ENCODE data around the gene MRPL32.
A peak's percentile ranks its signal among the peaks of the same experiment; 100 is the strongest.

Gene MRPL32

DNA sequence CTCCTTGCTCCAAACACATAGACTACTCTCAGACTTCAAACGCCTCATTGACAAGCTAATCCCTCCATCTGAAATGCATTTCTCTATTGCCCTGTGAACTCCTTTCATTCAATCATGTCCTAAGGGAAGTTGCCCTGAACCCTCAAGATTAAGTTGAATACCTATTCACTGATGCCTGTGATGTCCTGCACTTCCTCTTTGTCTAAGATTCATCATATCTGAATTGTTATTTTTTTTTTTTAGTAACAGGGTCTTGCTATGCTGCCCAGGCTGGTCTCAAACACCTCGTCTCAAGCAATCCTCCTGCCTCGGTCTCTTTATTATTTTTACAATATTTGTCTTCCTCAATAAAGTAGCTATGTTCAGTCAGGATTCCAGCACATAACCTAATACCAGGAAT lies 3.4 kb upstream of the MRPL32 start:
- no peak for DNase-seq

DNA sequence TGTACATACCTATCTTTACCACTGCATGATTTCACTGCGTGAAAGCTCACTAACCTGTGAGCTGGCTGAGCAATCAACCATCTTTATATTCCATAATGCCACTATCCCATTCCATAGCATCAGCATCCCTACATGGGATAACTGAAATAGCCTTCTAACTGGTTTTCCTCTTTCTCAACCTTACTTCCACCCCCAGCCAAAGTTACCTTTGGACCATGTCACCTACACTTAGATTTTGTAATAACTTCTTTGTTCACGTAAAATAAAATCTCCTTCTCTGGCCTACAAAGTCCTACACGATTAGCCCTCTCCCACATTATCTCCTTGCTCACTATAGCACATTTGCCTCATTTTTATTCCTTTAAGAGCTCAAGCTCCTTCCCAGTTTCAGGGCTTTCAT lies 2.7 kb upstream of the MRPL32 start:
- DNase-seq: no peak

DNA sequence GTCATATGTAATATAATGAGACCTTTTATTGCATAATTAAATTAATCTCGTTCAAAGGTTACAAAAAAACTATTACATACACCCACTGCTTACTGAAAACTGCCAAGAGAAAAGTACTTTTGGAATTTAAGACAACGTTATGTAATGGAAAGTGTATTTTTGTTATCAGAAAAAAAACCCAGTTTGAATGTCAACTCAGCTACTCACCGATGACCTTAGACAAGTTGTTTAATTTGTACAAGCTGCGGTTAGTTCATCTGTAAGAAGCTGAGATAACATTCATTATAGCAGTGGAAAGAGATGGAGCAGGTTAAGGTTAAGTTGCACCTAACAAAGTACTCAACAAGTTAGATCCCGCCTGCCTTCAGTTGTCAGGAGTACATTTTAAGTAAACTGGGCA lies 1.3 kb upstream of the MRPL32 start:
- peak; percentile 17 for DNase-seq

DNA sequence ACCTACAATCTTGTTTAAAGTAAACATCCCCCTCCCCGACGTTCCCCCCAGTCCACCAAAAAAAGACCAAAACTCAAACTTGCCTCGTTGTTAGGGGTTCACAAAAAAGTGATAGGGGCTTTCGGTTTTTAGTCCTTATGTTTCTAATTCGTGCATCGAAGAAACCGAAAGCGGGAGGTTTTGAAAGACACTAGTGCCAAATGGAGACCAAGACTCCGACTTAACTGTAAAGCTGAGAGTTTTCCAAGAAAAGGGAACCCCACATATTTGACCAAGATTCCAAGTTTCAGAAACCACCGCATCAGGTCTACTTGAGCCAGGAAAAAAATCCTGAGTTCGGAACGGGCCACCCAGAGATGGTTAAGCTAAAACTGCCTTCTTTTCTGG lies 736 bp upstream of the MRPL32 start:
- DNase-seq: no peak

DNA sequence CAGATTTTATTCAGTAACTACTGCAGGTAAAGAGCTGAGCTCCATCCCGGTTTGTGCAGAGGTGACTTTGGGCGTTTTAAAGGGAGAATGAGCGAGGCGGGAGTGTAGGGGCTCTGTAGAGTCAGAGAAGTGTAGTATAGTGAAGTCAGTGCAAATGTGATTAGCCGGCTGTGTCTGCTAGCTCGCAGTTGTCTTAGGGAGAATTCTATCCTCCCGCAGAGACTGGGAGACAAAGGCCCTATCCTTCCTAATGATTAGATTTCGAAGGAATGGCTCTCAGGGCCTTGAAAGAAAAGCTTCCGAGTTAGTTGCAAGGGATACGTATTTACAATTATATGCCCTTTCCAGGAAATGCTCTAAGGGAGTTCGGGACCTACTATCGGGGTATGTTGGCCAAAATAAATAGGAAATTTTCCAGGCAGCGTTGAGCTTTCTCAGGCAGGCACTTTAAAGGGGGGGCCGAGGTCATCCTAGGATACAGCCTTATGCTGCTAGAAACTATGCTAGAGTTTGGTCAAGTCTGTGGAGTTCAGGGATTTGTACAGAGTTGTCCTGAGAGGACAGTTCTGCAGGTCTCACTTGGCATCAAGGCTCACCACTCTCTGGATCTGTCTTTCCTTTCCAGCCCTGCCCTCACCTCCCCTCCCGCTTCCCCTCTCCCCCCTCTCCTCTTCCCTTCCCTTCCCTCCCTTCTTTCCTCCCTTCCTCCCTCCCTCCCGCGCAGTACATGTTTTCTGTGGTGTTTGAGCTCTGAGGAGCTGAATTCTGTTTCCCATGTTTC lies 825 bp downstream of the MRPL32 start:
- peak; percentile 73 for DNase-seq

DNA sequence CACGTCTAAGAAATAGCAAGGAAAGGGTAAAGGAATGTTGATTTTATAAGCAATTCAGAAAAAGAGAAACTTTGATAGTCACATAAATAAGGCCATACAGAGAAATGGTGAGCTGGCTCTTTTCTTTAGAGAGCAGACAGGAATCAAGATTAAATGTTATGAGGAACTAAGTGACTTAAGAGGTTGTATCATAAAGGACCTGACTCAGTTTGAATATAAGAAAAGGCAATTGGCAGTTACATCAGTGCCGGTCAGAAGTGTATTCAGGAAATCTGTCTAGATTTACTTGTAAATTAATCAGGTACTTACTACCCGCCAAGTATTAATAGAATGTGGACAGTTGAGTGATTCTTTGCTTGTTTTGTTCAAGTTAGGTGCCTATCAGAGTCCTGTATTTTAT lies 2.1 kb downstream of the MRPL32 start:
- DNase-seq: no peak

DNA sequence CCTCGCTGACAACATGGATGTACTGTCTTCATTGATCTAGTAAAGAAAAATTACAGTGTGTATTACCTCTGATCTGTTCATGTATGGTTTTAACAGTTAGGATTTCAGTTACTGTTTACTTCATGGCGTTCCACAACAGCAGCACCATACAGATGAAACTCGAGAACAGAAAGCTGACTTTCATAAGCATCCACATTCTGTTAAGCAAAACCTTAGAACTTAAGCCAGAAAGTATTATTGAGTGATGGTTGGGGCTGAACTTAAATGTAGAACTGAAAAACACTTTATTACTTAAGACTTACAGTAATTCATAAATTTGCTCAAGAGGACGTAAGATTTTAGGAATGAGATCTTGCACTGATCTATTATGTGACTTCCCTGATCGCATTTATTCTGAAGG lies 3.7 kb downstream of the MRPL32 start:
- no peak for DNase-seq

DNA sequence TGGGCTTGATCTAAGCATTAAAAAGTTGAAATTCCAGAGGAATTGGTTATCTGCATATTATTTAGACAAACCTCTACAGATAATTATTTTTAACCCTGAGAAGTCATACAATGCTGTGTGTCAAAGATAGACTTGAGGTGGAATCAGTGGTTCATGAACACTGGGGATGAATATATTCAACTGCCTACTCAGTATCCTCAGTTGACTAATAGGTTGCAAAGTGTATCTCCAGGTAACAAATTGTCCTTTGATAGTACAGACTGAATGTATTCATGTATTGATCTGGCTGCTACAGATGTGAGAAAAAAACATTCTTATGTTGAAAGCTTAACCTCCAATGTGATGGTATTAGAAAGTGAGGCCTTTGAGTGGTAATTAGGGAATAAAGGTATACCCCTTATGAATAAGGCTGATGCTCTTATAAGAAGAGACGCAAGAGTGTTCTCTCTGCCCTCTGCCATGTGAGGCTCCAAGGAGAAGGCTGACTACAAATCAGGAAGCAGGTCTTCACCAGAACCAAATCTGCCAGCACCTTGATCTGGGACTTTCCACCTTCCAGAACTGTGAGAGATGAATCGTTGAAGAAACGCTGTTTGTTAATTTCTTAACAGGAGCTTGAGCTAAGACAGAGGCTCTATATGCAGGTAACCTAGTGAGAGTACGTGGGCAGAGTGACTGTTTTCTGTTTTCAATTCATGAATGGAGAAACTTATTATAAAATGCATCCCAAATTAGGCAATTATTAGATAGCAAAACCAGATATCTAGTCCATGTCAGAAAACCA lies 7.5 kb downstream of the MRPL32 start:
- no peak for DNase-seq

DNA sequence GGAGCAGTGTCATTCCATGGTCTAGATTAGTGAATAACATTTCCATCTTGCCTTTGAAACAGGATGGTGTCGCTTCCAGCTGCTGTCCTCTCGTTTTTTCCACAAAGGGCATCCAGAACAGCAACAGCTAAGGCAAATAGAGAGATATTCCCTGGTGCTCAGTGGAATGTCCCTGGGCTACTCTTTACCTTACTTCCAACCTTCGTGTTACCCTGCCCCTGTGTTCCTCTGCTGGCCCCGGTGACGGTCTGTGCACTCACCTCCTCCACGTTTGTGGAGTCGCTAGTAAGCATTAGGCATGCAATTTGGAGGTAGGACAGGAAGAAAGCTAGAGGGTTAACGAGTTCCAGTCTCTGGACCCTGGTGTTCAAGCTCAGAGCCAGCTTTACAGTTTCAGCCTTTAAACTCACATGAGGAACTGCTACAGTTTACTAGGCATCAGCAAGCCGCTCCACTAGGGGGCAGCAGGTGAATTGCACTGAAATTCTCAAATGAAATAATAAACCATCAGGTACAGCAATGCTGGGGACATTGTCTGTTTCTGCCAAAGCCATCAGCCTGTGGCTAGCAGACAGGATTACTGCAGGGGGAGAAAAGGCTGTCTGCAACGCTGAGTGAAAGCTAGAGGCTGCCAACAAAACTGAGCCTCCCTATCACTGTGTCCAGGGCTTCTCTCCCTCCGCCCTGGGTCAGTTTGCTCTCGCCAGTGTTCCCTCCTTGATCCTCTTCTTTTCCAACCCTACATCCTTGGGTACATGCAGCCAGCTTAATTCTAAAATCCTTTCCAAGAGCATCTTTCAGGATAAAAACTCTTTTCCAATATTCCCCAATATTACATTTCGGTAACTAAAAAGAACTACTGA lies 9.0 kb downstream of the MRPL32 start:
- DNase-seq: peak; percentile 93

DNA sequence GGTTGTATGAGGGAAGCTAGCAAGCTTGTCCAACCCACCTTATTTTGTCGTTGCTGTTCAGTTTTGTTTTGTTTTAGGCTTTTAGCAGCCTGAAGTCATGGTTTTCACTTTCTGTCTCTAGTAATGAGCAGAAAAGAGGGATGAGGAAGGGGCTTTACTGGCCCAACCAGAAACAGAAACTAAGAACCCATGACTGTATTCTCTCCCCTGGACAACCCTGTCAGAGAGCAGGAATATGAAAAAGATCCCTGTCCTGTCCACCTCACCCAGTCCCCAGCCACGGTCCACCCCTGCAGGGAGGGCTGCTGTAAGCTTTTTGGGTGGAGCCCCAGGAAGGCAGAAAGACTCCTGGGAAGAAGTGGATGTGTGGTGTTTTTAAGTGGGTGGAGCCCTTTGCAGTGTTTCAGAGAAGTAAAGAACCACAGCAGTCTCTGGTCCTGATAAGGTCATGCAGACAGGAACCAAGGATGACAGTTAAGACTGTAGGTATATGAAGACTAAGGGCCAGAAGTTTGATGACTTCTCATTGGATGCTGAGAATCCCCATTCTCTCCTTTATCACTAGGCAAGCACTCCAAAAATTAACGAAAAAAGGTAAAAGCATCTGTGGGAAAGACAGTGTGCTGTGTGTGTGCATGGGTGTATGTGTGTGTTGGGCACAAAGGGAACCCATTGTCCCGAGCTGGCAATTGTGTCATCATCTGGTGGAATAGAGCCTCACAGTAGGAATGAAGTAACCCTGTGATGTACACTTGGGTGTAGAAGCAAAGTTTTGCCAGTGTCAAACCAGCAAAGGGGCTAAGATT lies 13.8 kb downstream of the MRPL32 start:
- DNase-seq: no peak

DNA sequence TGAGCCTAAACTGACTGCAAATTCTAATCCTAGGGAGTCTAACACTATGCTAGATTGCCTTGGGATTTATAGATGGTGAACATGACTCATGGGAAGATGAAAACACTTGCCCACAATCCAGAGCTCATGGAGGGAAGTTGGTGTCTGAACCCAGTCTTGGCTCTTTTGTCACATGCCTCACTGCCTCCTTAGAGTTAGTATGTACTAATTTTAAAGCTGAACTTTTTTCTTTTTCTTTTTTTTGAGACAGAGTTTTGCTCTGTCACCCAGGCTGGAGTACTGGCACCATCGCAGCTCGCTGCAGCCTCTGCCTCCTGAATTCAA lies 14.4 kb downstream of the MRPL32 start:
- DNase-seq: no peak

DNA sequence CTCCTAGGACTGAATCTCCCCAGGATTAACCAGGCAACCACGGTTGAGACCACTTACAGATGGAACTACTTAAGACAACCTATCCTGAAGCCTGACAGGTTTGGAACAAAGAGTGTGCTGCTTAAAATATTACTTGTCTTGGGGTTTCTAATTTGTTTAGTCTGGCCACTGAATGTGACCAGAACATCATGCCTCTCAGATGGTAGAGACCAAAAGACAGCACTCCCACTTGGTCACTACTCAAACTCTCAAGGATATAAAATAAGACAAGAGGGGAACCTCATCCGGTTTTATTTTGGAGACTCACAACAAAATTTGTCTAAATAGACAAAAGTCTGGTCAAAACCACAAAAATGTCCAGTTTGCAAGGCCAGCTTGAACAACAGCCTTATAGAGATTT lies 15.3 kb downstream of the MRPL32 start:
- no peak for DNase-seq

DNA sequence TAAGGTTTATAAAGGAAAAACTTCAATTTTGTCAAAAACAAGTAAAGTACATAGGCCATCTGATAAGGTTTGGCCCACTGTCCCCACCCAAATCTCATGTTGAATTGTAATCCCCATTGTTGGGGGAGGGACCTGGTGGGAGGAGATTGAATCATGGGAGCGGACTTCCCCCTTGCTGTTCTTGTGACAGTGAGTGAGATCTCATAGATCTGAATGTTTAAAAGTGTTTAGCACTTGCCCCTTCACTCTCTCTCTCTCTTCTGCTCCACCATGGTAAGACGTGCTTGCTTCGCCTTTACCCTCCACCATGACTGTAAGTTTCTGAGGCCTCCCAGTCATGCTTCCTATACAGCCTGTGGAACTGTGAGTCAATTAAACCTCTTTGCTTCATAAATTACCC lies 18.2 kb downstream of the MRPL32 start:
- no peak for DNase-seq

DNA sequence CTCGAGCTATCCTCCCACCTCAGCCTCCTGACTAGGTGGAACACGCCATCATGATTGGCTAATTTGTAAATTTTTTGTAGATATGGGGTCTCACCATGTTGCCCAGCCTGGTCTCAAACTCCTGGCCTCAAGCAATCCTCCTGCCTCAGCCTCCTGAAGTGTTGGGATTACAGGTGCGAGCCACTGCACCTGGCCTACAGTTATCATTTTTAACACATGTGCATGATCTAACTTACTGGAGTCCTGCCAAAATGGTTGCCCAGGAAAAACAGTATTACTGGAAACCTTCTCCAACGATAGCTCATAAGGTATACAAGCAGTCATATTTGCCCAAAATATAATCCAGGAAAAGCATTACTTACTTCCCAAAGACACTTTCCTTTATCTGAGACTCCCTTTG lies 20.2 kb downstream of the MRPL32 start:
- DNase-seq: no peak

DNA sequence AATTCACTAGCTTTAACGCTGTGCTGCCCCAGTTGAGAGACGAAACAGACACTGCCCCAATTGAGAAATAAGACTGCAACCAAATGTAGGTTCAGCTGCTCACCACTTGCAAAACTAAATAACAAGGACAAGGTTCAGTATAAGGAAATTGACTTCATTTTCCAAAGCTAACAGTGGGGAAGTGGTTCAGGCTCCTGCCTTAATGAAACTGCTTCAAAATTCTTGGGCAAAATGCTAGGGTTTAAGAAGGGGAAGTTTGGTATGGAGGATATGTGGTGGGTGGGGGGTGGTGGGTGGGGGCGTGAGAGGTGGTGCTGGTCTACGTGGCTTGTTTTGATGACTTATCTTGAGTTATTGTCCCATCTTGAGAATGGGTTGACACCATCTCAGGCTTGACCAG lies 21.8 kb downstream of the MRPL32 start:
- no peak for DNase-seq

DNA sequence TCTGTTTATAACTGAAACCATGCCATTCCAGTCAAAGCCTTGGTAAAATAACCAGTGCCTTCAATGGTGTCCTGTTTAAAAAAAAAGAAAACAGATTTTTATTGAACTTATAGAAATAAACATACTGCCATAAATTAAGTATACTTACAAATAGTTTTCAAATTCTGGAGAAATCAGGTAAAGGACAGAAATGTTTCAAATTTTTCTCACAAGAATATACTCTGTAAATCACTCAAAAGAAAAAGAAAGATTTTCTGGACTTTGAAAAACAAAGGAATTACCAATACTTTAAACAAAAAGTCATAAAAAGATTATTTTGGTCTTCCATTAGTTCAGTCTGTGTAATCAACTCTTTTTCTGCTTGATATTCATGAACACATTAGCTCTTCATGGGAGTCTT lies 23.9 kb downstream of the MRPL32 start:
- DNase-seq: no peak

DNA sequence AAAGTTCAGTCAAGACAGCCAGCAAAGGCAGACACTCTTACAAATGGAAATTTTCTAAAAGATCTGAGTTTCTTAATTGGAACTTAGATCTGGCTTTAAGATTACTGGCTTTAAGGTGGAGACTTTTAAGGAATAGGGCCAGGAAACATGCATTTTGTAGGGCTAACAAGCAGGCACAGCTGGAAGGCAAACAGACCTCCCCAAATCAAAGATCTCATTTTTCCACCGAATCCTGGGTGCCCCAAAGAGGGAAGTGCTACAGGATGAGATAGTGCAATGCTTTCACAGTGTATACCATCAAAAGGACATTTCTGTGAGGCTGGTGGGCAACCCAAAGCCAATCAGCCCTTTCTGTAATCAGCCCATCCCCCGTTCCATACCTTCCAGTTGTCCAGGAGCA lies 27.4 kb downstream of the MRPL32 start:
- DNase-seq: no peak

DNA sequence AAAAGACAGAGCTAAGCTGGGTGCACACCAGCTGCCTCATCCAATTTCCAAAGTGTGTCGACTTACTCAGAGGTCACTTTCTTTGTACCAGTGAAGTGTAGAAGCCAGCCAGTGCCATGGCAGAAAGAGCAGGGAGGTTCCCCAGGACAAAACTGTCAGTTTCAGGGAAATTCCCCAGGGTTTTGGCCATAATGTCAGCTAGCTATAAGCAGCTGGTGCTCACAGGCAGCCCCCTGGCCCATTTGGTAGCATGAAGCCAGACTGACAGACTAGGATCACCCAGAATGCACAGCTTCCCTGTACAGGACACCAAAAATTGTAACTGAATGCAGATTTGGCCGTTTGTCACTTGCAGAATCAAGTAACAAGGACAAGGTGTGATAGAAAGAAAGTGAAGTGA lies 28.6 kb downstream of the MRPL32 start:
- DNase-seq: peak; percentile 18

DNA sequence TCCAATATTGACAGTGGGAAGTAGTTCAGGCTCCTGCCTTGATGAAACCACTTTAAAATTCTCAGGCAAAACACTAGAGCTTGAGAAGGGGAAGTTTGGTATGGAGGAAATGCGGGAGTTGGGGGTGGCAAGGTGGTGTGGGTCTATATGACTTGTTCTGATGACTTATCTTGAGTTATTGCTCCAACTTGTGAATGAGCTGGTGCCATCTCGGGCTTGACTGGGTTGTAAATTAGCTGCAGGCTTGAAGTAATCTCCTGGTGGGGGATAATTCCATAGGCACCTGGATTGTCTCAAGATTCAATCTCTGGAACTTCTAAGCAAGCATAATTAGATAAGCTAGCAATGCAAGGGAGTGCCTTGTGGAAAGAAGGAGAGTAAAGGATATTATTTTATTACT lies 29.0 kb downstream of the MRPL32 start:
- no peak for DNase-seq

DNA sequence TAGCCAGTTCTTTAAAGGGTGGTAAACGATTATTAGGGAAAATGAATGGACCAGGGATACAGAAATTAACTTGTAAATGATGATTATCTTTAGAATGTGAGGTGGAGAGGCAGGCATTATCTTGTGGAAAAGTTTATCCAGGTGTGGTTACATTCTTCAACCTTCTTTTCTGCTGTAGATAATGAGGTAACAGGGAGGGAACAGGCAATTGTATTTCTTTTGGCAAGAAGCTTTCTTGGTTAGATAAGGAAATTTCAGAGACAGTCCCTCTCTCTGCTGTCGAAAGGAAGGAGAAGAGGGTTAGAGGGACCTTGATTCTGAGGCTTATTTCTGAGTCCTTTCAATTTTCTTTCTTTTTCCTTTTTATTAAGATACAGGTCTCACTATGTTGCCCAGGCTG lies 32.1 kb downstream of the MRPL32 start:
- no peak for DNase-seq

DNA sequence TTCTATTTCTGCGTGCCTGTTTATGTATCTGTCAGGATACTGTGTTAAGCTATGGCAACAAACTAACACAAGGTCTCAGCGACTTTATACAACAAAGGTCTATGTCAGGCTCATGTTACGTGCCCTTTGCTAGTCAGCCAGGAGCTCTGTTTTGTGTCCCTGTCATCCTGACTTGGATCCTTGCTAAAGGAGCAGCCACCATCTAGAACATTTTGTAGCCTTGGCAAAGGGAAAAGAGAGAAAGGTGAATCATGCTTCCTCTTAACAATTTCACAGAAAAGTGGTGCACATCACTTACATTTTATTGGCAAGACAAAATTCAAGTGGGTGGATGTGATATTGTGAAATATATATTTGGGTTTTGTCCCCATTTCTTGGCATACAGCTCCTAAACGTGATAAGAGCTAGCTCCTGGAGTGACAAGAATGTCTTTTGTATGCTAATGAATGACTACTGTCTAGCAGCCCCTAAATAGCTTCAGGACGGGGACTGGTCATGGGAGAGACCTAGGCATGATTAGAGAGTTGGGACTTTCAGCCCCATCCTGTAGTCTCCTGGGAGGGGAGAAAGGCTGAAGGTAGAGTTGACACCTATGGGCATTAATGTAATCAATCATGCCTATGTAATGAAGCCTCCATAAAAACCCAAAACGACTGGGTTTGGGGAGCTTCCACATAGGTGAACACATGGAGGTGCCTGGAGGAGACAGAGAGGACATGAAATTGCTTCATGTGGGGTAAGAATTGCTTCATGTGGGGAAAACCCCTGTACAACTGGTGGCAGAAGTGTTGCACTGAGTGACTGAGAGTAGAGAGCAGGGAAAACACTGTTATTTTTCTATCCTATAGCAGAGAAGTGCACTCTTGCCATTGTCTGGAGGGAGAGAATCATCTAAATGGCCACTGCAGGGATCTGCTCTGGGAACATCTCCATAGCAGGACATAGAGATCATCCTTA lies 33.0 kb downstream of the MRPL32 start:
- DNase-seq: no peak

DNA sequence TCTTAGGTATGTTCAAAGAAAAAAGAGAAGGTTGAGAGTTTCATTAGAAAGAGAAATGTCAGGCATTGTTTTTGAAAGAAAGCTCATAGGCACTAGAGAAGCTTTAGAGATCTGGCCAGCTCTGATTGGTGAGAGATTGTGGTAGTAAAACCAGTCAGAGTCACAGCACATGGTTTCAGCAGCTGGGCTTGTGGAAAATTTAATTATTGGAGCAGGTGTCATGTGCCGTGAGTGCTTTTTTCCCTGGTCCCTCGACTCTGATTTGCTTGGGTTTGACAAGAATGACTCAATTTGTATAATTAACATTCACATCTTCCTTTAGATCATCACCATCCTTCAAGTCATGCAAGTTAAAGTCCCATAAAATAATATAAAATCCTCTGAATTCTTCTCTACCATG lies 35.2 kb downstream of the MRPL32 start:
- no peak for DNase-seq

Data from eye (tissue), 1 donor.